ENCODE data around the gene C4B.
"Not testable (repeated sequence)": the region's sequence is repeated elsewhere in the genome, so short reads cannot be mapped to it uniquely, and the experiment has no call there.

Gene C4B

DNA sequence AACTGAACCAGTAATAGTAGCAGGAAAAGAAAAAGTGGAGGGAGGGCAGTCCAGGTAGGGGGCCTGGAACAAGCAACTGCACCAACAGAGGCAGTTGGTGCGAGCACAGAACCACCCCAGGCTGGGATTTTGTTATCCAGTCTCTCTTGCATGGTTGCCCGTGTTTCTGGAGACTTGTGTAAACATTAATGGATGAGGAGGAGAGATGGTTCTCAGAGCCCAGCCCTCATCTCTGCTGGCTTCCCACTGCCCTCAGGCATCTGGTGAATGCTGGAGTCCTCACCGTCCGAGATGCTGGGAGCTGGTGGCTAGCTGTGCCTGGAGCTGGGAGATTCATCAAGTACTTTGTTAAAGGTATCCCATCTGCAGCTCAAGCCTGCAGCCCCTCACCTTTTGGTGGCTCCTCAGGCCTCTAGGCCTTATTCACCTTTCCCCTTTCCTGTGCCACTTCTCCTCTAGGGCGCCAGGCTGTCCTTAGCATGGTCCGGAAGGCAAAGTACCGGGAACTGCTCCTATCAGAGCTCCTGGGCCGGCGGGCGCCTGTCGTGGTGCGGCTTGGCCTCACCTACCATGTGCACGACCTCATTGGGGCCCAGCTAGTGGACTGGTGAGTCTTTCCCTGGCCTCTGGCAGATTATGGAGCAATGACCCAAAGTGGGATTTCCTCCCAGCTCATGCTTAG lies 34.3 kb upstream of the C4B start:
- peak in 1 of 10 donors; percentile 58 for DNase-seq
- intact Hi-C loops (cut with DNase I), result not testable (repeated sequence)

DNA sequence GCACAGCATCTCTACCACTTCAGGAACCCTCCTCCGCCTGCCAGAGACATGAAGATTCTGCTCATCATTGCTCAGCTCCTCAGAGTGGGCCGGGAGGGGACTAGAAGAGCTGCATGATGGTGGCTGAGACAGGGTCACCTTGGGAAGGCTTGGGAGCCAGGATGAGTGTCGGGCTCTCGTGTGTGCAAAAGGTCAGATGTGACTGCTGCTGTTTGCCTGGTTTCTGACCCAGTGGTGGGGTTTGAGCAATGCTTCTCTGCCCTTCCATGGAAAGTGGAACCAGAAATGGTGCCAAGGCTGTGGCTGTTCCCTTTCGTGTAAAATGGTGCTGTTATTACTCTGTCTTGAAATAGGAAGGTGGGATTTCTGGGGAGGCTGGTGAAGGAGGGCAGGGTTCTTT lies 33.6 kb upstream of the C4B start:
- DNase-seq; intact Hi-C loops (cut with DNase I): not testable (repeated sequence)

DNA sequence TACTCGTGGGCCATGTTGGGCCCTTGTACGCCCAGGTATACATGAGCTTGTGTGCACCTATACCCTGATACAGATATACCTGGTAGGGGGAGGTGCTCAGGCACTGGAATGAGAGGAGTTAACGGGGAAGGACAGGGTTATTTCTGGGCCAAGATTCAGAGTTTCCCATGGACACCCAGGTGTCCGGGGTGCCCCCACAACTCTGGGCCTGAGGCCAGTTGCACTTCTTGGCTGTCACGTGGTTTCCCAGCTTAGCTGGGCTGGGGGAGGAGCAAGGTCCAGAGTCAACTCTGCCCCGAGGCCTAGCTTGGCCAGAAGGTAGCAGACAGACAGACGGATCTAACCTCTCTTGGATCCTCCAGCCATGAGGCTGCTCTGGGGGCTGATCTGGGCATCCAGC lies 32.9 kb upstream of the C4B start, which contains the start of gene C4A:
C4A (plus strand) TSS at position 314 of the 400 bp plus-strand sequence; CDS start at position 365, 51 bp downstream.
- intact Hi-C loops (cut with DNase I); DNase-seq: not testable (repeated sequence)

DNA sequence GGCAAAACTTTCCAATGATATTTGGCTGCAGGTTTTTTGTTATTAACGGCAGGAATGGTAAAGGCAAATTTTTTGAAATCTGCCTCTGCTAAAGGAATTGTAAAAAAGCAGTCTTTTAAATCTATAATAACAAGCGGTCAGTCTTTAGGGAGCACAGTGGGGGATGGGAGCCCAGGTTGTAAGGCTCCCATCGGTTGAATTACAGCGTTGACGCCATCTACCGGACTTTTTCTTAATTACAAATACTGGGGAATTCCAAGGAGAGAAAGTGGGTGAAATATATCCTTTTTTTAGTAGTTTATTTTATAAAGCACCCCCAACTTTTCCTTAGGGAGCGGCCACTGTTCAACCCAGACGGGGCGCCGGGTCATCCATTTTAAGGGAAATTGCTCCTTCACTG lies 25.2 kb upstream of the C4B start:
- intact Hi-C loops (cut with DNase I); DNase-seq: not testable (repeated sequence)

DNA sequence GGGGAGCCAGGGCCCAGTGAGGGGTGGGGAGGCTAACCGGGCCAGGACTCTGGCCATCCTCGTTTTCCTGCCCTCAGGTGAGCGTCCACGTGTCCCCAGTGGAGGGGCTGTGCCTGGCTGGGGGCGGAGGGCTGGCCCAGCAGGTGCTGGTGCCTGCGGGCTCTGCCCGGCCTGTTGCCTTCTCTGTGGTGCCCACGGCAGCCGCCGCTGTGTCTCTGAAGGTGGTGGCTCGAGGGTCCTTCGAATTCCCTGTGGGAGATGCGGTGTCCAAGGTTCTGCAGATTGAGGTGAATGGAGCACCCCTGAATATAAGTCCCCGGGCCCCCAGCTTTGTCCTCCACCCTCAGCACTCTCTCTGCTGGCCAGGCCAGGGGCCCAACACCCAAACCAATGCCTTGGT lies 20.2 kb upstream of the C4B start:
- intact Hi-C loops (cut with DNase I), result not testable (repeated sequence)
- DNase-seq, result peak in 1 of 10 donors; percentile 18

DNA sequence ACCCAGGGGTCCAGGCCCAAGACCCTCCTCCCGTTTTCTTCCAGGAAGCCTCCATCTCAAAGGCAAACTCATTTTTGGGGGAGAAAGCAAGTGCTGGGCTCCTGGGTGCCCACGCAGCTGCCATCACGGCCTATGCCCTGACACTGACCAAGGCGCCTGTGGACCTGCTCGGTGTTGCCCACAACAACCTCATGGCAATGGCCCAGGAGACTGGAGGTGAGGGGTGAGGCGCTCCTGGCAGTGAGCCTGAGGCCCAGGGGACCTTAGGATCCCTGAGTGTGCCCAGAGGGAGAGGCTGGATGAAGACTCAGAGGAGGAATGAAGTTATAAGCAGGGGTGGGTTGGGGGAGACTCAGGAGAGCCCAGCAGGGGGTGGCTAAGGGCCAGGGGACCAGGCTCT lies 18.2 kb upstream of the C4B start:
- intact Hi-C loops (cut with DNase I), result not testable (repeated sequence)
- DNase-seq, result peak in 1 of 10 donors; percentile 13

DNA sequence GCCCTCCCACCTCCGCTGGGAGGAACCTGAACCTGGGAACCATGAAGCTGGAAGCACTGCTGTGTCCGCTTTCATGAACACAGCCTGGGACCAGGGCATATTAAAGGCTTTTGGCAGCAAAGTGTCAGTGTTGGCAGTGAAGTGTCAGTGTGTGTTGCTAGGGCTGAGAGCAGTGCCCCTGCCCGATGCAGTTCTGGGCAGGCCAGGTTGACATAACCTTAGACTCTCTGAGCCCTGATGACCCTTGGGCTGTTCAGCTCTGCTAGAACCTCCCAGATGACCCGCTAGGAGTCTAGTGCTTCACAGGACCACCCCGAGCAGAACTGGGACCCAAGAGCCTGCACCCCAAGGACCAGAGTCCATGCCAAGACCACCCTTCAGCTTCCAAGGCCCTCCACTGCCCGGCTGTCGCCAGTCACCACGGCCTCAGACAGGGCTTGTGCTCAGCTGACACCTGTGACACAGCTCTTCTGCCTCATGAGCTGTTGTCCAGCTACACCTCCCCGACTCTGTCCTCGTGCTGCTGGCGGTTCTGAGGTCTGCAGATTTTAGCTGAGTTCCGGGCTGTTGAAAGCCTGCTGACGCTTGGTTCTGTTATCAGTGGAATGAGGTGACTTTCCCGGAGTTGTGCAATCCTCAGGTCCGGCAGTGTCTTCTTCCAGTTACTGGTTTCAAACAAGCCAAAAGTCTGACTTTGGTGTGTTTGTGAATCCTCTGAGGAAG lies 11.9 kb upstream of the C4B start:
- DNase-seq; intact Hi-C loops (cut with DNase I): not testable (repeated sequence)

DNA sequence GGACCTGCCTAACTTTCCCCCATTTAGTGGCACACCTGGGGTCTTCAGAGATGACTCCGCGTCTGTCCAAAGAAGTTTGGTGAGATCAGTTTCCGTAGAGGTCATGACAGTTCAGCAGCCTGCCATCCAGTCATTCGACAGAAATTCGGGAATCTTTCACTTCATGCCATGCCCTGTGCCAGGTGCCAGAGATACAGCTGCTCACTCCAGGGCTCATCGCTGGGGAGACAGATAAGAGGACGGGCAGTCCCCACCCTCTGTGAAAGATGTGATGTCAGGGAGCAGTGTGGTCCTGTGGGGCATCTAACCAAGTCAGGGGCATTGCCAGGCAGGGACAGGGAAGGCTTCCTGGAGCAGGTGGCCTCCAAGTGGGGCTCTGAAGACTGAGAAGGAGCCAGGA lies 11.3 kb upstream of the C4B start:
- DNase-seq; intact Hi-C loops (cut with DNase I): not testable (repeated sequence)

DNA sequence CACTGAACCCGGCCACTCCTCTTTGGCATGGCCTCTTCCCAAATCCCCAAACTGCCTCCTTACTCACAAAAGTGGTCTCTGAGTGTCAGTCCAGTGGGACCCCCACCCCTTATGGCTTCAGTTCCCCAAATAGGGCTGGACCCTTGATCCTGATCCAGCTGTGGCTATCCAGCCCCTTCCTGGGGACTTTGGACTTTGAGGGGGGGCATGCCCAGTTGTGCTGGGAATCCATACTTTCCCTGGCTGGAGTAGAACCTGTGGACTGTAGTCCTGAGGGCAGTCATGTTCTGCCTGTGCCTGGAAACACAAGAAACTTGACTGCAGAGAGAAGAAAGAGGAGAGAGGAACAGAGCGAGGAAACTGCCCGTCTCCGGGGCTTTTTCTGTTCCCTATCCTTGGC lies 10.2 kb upstream of the C4B start:
- intact Hi-C loops (cut with DNase I); DNase-seq: not testable (repeated sequence)

DNA sequence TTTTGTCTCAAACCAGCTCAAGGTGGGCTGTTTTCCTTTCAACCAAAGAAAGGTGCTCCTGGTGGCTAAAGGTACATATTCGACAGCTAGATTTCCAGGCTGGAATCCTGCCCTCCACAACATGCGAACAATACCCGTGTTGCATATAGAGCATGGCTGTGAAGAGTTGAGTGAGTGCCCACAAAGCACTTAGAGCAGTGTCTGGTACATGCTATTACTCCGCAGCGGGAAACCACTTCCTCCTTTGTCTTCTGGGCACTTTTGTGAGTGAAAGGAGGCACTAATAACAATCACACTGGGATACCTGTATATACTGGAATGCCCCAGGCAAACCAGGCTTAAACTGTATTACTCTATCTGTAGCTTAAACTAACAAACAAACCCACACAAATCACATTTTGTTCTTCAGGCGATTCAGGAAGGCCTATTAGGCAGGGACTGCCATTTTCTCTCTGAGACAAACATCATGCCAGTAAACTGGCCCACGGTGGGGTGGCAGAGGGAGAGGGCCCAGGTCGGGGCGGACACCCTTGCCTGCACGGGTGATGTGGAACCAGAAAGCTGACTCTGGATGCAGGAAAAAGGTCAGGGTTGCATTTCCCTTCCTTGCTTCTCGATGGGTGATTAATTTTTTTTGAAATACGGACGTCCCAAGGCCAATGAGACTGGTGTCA lies 9.6 kb upstream of the C4B start:
- intact Hi-C loops (cut with DNase I), result not testable (repeated sequence)
- peak in 1 of 10 donors; percentile 17 for DNase-seq

DNA sequence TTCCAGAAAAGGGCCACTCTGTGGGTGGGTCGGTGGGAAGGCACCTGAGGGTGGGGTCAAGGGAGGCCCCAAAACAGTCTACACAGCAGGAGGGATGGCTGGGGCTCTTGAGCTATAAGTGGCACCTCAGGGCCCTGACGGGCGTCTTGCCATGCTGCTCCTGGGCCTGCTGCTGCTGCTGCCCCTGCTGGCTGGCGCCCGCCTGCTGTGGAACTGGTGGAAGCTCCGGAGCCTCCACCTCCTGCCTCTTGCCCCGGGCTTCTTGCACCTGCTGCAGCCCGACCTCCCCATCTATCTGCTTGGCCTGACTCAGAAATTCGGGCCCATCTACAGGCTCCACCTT lies 9.1 kb upstream of the C4B start:
- intact Hi-C loops (cut with DNase I), result not testable (repeated sequence)
- peak in 2 of 10 donors; percentile 6 to 34 for DNase-seq

DNA sequence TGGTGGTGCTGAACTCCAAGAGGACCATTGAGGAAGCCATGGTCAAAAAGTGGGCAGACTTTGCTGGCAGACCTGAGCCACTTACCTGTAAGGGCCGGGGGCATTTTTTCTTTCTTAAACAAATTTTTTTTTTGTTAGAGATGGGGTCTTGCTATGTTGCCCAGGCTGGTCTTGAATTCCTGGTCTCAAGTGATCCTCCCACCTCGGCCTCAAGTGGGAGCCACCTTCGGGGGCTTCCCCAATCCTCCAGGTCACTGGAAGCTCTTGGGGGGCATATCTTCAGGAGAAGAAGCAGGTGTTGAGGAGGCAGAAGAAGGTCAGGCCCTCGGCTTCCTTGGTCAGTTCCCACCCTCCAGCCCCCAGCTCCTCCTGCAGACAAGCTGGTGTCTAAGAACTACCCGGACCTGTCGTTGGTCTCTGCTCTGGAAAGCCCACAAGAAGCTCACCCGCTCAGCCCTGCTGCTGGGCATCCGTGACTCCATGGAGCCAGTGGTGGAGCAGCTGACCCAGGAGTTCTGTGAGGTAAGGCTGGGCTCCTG lies 8.5 kb upstream of the C4B start:
- DNase-seq; intact Hi-C loops (cut with DNase I): not testable (repeated sequence)

DNA sequence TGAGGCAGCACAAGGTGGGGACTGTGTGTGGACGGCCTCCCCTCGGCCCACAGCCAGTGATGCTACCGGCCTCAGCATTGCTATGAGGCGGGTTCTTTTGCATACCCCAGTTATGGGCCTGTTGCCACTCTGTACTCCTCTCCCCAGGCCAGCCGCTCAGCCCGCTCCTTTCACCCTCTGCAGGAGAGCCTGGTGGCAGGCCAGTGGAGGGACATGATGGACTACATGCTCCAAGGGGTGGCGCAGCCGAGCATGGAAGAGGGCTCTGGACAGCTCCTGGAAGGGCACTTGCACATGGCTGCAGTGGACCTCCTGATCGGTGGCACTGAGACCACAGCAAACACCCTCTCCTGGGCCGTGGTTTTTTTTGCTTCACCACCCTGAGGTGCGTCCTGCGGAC lies 7.5 kb upstream of the C4B start:
- intact Hi-C loops (cut with DNase I), result not testable (repeated sequence)
- DNase-seq, result peak in 1 of 10 donors; percentile 16

DNA sequence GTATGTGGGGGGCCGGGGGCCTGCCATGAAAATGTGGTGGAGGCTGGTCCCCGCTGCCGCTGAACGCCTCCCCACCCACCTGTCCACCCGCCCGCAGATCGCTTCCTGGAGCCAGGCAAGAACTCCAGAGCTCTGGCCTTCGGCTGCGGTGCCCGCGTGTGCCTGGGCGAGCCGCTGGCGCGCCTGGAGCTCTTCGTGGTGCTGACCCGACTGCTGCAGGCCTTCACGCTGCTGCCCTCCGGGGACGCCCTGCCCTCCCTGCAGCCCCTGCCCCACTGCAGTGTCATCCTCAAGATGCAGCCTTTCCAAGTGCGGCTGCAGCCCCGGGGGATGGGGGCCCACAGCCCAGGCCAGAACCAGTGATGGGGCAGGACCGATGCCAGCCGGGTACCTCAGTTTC lies 6.6 kb upstream of the C4B start:
- intact Hi-C loops (cut with DNase I), result not testable (repeated sequence)
- DNase-seq, result peak in 1 of 10 donors; percentile 40

DNA sequence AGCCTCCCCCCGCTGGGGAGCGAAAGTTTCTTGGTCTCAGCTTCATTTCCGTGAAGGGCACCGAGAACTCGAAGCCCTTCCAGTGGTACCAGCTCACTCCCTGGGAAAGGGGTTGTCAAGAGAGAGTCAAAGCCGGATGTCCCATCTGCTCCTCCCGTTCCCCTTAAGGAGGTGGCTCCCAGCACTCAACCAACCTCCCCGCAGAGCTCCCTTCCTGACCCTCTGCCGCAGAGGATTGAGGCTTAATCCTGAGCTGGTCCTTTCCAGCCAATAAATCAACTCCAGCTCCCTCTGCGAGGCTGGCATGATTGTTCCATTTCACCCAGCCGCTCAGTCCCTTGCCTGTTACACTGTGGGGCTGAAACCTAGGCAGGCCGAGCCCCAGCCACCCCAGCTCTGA lies 6.0 kb upstream of the C4B start:
- intact Hi-C loops (cut with DNase I), result not testable (repeated sequence)
- DNase-seq, result peak in 1 of 10 donors; percentile 5

DNA sequence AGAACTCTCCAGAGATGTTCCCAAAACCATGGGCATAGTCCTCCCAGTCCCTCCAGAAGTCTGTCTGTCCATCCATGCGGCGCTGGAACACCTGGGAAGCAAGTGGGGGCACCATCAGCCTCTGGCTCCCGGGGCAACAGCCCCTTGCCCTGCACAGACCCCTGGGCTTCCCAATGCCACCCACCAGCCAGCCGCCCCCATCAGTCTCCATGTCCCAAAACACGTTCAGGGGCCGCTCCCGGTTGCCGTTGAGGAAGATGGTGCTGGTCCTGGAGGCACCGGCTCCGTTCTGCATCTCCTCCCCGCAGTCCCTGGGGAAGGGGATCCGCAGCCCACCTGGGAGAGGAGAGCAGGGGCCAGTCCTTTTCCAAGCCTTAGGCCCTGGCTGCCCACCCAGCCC lies 5.1 kb upstream of the C4B start:
- intact Hi-C loops (cut with DNase I); DNase-seq: not testable (repeated sequence)

DNA sequence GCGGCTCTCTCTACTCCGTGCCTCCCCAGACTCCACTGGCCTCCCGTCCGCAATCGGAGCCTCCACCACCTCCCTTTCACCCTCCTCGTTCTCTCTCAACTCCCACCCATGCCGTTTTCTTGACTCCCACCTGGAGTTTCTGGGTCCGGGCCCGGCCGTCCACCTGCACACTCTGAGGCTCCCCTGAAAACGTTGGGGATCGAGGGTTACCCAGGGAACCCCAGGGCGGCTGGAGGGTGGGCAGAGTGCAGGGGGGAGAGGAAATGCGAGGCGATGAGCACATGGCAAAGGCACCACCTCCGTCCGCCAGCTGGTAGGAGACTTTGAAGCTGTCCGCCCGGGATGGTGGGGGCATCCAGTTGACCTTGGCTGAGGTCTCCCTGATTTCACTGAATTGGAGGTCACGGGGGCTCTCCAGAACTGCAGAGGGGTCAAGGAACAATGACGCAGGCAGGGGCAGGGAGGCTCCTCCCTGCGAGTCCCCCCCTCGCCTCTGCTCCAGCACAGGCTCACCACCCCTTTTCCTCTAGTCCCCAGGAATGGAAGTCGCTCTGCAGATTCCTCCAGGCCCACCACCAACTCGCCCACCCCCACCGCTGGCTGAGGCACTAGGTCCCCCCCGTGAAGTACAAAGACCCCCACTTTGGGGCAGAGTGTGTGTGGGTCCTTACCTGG lies 3.6 kb upstream of the C4B start:
- peak in 1 of 10 donors; percentile 5 for DNase-seq
- intact Hi-C loops (cut with DNase I), result not testable (repeated sequence)

DNA sequence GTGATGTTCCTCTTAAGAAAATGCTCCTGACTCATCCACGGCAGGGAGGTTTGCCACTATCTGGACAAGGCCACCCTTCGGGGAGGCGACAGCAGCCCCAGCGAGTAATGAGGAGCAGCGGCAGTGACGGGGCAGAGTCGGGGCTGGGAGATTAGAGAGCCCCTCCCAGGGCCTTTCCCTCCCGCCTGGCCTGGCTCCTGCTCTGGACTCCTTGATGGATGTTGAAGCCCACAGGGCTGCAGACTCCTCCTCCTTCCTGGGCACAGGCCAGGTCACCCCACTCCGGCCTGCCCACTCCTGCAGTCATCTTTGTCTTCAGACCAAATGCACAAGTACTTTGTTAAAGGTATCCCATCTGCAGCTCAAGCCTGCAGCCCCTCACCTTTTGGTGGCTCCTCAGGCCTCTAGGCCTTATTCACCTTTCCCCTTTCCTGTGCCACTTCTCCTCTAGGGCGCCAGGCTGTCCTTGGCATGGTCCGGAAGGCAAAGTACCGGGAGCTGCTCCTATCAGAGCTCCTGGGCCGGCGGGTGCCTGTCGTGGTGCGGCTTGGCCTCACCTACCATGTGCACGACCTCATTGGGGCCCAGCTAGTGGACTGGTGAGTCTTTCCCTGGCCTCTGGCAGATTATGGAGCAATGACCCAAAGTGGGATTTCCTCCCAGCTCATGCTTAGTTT lies 1.5 kb upstream of the C4B start:
- DNase-seq, result peak in 2 of 10 donors; percentile 7 to 26
- intact Hi-C loops (cut with DNase I), result not testable (repeated sequence)

DNA sequence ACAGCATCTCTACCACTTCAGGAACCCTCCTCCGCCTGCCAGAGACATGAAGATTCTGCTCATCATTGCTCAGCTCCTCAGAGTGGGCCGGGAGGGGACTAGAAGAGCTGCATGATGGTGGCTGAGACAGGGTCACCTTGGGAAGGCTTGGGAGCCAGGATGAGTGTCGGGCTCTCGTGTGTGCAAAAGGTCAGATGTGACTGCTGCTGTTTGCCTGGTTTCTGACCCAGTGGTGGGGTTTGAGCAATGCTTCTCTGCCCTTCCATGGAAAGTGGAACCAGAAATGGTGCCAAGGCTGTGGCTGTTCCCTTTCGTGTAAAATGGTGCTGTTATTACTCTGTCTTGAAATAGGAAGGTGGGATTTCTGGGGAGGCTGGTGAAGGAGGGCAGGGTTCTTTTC lies 857 bp upstream of the C4B start:
- DNase-seq; intact Hi-C loops (cut with DNase I): not testable (repeated sequence)

DNA sequence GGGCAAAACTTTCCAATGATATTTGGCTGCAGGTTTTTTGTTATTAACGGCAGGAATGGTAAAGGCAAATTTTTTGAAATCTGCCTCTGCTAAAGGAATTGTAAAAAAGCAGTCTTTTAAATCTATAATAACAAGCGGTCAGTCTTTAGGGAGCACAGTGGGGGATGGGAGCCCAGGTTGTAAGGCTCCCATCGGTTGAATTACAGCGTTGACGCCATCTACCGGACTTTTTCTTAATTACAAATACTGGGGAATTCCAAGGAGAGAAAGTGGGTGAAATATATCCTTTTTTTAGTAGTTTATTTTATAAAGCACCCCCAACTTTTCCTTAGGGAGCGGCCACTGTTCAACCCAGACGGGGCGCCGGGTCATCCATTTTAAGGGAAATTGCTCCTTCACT lies 7.5 kb downstream of the C4B start:
- intact Hi-C loops (cut with DNase I); DNase-seq: not testable (repeated sequence)

Data from posterior cingulate gyrus (tissue), 11 donors.